Keratinocyte (primary cell): ENCODE data around the gene FKBP1A.

Experiments
- CTCF ChIP-seq, 3 experiments: IDR thresholded peaks in 1 of 3; conservative IDR thresholded peaks in 1 of 3; optimal IDR thresholded peaks in 1 of 3; 2 replicates in 2 of 3; 3 replicates in 1 of 3; pipeline versions ENCODE3 to v1.5.1; 2011; ENCODE audit warnings: low read length in 3 of 3, mild to moderate bottlenecking in 3 of 3, moderate library complexity in 2 of 3, control low read depth in 1 of 3, inconsistent platforms in 1 of 3; ENCODE audit not compliant: insufficient read depth in 2 of 3; ENCODE audit errors: extremely low read depth in 1 of 3
- EZH2 ChIP-seq: IDR thresholded peaks from one replicate; pipeline ENCODE4 v1.6.1; 2012; ENCODE audit warnings: inconsistent platforms, mild to moderate bottlenecking, low read length, moderate library complexity

DNA sequence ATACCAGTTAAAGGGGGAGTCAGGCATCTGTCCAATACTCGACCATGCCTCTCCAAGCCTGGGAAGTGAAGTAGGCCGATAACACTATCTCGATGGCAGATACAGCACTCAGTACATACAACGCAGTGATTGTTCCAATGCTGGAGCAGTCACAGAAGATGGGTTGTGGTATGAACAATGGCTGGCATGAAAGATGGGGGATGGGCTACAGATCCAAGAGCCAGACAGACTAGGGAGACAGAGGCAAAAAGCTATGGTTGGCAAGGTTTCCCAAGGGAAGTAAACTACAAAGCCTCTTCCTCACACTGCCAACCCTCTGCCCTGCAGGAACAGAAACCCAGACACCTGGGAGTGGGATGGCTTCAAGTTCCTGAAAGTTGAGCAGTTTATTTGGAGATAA, 19.2 kb downstream of the FKBP1A start:
- TF ChIP-seq EZH2 (no peak), CTCF (optimal IDR thresholded peaks at IDR 0.05 in 1 of 3, IDR thresholded peaks at IDR 0.05 in 1 of 3, conservative IDR thresholded peaks at IDR 0.05 in 1 of 3; ENCODE audit: extremely low read depth in 1 of 3, insufficient read depth in 2 of 3, low read length in 3 of 3) (no peak)
